PC-9 (cell line): ENCODE measurements around the gene AGO1.

Source experiments
- EZH2 ChIP-seq: fragments of 200-600 bp; sonication (generic); IDR thresholded peaks from 2 replicates; pipeline ENCODE4 v1.8.0; 2017; ENCODE audit warnings: antibody characterized with exemption, low read depth
- TF ChIP-seq, protein P1 (sequence below): fragments of 200-600 bp; sonication (generic); conservative IDR thresholded peaks from 2 replicates; pipeline ENCODE4 v1.6.1; 2017; ENCODE audit warnings: mixed run types, antibody characterized with exemption, mild to moderate bottlenecking, moderate library complexity

GRCh38 chr1:35932158-35932636 is 49.2 kb downstream of the AGO1 start:
- TF ChIP-seq, protein P1, sequence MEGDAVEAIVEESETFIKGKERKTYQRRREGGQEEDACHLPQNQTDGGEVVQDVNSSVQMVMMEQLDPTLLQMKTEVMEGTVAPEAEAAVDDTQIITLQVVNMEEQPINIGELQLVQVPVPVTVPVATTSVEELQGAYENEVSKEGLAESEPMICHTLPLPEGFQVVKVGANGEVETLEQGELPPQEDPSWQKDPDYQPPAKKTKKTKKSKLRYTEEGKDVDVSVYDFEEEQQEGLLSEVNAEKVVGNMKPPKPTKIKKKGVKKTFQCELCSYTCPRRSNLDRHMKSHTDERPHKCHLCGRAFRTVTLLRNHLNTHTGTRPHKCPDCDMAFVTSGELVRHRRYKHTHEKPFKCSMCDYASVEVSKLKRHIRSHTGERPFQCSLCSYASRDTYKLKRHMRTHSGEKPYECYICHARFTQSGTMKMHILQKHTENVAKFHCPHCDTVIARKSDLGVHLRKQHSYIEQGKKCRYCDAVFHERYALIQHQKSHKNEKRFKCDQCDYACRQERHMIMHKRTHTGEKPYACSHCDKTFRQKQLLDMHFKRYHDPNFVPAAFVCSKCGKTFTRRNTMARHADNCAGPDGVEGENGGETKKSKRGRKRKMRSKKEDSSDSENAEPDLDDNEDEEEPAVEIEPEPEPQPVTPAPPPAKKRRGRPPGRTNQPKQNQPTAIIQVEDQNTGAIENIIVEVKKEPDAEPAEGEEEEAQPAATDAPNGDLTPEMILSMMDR, result no peak
- no peak for TF ChIP-seq EZH2
